NCI-H82 (cell line): Measurements from ENCODE around the gene KRTAP10-12.
"Not testable (repeated sequence)": the region's sequence is repeated elsewhere in the genome, so short reads cannot be mapped to it uniquely, and the experiment has no call there.

Experiments used
- DNase-seq: peaks from one replicate; lab custom pipeline; 2025; lab: John Stamatoyannopoulos, UW

Gene KRTAP10-12

GRCh38 chr21:44670642-44671432 lies 26.1 kb upstream of the KRTAP10-12 start:
- no peak for DNase-seq

GRCh38 chr21:44671911-44672310 lies 25.1 kb upstream of the KRTAP10-12 start:
- DNase-seq = no peak

GRCh38 chr21:44677881-44678280 lies 19.1 kb upstream of the KRTAP10-12 start:
- no peak for DNase-seq

GRCh38 chr21:44681152-44681551 lies 15.8 kb upstream of the KRTAP10-12 start:
- DNase-seq = no peak

DNA sequence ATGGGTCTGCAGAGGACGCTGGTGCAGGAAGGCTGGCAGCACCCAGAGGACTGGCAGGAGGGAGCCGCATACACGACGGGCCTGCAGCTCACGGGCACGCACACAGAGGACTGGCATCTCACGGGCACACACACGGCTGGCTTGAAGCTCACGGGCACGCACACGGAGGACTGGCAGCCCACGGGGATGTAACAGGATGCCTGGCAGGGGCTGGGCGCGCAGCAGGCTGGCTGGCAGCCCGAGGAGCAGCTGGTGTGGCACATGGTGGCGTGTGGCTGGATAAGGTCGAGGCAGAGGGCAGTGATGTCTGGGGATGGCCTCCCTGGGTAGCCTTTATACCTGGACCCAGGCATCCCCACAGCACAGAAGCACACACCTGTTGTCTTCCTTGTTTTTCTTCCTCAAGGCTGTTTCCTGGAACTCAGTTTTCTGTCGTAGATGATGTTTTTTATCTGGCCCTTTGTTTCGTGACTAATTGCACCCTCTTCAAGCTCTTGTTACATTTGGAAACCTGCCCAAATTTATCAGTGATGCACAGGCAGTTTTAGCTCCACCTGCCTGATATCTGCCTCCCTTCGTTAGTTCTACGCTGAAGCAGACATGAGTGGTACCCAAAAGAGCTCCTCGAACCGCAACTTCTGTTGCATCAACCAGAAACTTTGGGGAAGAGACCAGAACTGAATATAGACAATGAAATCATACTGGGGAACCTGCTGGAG lies 15.0 kb upstream of the KRTAP10-12 start, which contains the start of gene KRTAP12-1:
KRTAP12-1 (minus strand) TSS at position 303 of the 719 bp plus-strand sequence; CDS start at position 263, 40 bp downstream.
- DNase-seq = no peak

DNA sequence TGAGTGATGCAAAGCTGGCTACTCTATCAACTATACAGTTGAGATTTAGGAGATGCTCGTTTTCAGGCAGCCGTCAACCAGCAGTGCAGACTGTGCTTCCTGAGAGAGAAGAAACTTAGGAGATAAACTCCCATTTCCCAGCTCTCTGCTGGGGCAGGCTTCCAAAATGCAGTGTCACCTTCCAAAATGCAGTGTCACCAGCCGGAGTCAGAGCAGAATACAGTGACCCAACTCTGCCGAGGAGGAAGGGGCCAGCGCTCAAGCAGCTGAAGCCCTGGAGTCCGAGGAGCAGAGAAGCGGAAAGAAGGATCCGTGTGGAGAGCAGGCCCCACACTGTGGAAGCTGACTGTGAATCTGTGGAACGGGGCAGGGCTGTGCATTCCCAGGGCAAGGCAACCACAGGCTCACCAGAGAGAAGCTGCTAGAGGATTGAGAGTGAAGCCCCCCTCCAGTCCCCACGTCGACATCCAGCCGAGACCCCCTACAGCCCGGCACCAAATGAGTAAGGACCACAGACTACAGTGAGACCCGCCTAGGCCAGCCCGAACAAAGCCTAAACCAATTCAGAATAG lies 14.3 kb upstream of the KRTAP10-12 start:
- no peak for DNase-seq

- no peak for DNase-seq
These were observed 12.9 kb upstream of the KRTAP10-12 start for GRCh38 chr21:44684077-44684476.

- DNase-seq = no peak
These were observed 12.5 kb upstream of the KRTAP10-12 start for GRCh38 chr21:44684483-44684882.

- DNase-seq = not testable (repeated sequence)
These were observed 11.9 kb upstream of the KRTAP10-12 start for GRCh38 chr21:44685050-44685449.

- DNase-seq = no peak
These were observed 10.8 kb upstream of the KRTAP10-12 start for GRCh38 chr21:44686000-44686781.

DNA sequence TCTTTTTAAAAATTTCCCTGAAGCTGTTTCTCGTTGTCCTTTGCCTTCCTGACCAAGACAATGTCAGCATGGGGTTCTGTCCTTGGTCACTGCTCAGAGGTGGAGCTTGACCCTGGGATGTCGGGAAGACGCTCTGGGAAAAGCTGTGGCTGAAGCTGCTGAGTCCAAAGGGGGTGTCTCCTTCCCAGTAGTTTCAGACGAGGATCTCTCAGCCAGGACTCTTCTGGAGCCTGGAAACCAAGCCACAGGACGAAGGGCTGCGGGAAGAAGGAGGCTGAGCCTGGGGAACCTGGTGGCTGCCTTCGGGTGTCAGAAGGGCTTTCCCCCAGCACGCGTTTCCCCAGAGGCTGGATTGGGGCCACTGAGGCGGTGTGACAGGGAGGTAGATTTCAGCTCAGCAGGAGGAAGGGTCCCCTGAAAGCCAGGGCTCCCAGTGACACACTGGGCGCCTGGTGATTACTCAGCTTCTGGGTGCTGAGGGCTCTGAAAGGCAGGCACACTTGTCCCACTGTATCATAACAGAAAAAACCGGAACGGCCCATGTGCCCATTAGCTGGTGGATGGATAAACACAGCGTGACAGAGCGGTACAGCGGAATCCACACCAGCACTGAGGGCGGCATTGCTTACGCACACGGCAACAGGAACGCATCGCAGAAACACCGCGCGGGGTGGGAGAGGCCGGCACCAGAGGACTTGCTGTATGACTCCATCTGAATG lies 10.0 kb upstream of the KRTAP10-12 start:
- DNase-seq = no peak

- no peak for DNase-seq
These were observed 9.3 kb upstream of the KRTAP10-12 start for GRCh38 chr21:44687671-44688070.

GRCh38 chr21:44689740-44690139 lies 7.2 kb upstream of the KRTAP10-12 start:
- DNase-seq = not testable (repeated sequence)

GRCh38 chr21:44691686-44692085 lies 5.3 kb upstream of the KRTAP10-12 start:
- DNase-seq = no peak

- DNase-seq = no peak
These were observed 4.0 kb upstream of the KRTAP10-12 start for GRCh38 chr21:44692798-44693512.

DNA sequence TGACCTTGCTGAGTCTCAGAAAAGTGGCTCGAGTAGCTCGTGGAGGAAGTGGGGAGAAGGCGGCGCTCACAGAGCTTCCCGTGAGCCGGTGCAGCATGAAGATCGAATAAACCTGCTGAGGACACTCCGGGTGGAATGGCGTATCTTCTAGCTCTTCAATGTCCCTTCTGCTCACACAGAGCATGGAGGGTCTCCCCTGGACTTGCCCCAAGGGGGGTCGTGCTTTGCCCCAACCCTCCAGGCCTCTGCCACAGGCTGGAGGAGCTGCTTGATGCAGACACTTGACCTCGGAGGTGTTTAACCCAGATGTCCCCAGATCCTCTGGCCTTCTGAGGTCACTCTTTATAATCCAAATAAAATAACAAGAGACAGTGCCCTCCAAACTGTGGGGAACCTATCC lies 2.2 kb upstream of the KRTAP10-12 start:
- DNase-seq = no peak

DNA sequence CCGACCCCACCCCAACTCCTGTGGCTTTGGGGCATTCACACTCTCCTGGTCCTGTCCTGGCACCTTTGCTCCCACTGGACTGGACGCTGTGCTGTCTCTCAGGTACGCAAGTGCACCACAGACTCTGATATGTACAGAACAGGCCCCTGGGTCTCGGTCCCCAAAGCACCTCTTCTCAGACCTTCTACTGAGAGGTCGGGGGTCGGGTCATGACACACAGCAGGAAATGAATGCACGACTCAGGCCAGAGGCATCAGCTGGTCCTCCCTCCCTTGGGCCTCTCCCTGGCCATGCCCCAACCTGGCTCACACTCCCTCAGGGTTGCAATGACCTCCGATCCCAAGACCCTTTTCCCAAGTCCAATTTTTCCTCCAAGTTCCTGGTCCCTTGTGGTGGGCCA lies 1.8 kb upstream of the KRTAP10-12 start:
- DNase-seq = no peak

DNA sequence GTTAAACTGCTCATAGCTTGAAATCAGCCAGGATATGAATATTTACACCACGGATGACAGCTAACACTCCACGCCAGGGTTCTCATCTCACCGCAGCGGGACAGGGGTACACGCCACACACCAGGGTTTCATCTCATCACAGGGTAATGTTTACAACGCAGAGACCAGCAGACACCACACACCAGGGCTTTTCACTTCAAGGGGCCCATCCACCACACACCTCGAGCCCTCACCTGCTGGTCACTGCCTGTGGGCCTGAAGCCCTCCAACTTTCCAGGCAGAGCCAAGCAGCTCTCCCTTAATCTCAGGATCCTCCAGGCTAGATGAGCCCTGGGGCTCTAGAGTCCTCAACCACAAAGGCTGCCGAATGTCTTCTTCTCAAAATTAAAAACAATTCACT lies 1.3 kb upstream of the KRTAP10-12 start:
- no peak for DNase-seq

- no peak for DNase-seq
These were observed 400 bp upstream of the KRTAP10-12 start for GRCh38 chr21:44696572-44696971.

DNA sequence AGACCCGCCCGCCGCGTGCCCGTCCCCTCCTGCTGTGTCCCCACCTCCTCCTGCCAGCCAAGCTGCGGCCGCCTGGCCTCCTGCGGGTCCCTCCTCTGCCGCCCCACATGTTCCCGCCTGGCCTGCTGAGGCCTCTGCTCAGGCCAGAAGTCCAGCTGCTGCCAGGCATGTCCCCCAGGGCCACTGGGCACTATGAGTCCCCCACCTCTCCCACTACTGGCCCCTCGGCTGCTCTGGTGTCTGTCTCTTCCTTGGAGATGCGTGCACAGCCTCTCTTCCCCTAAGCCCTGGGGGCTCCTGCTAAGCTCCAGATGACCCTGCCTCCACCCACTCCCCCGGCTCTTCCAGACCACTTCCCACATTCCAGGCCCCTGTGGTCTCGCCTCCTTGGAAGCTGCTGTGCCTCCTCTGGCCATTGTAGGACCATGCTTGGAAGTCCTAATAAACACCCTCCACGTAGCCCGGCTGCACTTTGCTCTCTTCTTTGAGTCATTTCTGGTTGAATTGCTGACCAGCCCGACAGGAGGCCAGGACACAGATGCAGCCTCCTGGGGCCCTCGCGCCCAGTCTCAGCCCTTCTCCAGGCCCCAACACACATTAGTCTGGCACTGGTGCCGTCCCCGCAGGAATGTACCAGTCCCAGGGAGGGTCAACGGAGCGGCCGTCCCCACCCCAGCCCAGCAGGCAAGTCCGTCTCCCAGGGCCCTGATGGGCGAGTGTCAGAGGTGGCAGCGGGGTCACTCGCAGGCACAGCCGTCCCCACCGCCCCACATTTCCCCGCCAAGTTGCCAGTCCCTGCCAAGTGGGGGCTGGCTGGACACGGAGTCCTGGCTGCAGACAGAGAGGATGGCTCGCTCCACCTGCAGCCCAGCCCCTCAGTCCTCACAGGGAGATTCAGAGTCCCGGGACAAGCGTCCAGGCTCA lies 1.1 kb downstream of the KRTAP10-12 start:
- DNase-seq = no peak
